Activated naive CD8-positive, alpha-beta T cell treated with anti-CD3 and anti-CD28 coated beads, Interleukin-2, amount 50 U/mL, for 24 hours (primary cell): ENCODE measurements around the gene RPS6KA1.

ENCODE experiments used
- ATAC-seq: fragments of 150-1000 bp; cut with Tn5 transposase; one replicate; pipeline ENCODE4 v1.10.0; 2021
- DNase-seq: peaks from one replicate; pipeline ENCODE4 v3.0.0; 2021
- H3K27ac Mint-ChIP-seq: one replicate; pipeline ENCODE4 v1.8.0; 2021; ENCODE audit warnings: mild to moderate bottlenecking, mixed read lengths
- H3K27me3 Mint-ChIP-seq: one replicate; pipeline ENCODE4 v1.8.0; 2021; ENCODE audit warnings: mixed read lengths
- H3K36me3 Mint-ChIP-seq: one replicate; pipeline ENCODE4 v1.8.0; 2021; ENCODE audit warnings: low read depth, mixed read lengths
- H3K4me1 Mint-ChIP-seq: one replicate; pipeline ENCODE4 v1.8.0; 2021; ENCODE audit warnings: mixed read lengths
- H3K4me3 Mint-ChIP-seq: one replicate; pipeline ENCODE4 v1.8.0; 2021; ENCODE audit warnings: mild to moderate bottlenecking, moderate library complexity, mixed read lengths
- H3K9me3 Mint-ChIP-seq: one replicate; pipeline ENCODE4 v1.8.0; 2021; ENCODE audit warnings: mixed read lengths

Gene RPS6KA1

GRCh38 chr1:26521669-26522030 is 7.9 kb upstream of the RPS6KA1 start:
- H3K4me3 Mint-ChIP-seq: no peak overlapping the region
- no peaks in the 10 kb centered on the region for H3K4me1 Mint-ChIP-seq
- H3K9me3 Mint-ChIP-seq: no peaks in the 10 kb centered on the region
- no peak for DNase-seq
- H3K27me3 Mint-ChIP-seq: peaks cover 6% of the 10 kb centered on the region
- no peak for ATAC-seq
- no peak overlapping the region for H3K27ac Mint-ChIP-seq
- no peaks in the 10 kb centered on the region for H3K36me3 Mint-ChIP-seq

GRCh38 chr1:26522073-26522472 is 7.5 kb upstream of the RPS6KA1 start:
- ATAC-seq: no peak
- Mint-ChIP-seq H3K9me3 (no peaks in the 10 kb centered on the region), H3K27me3 (peaks cover 6% of the 10 kb centered on the region), H3K4me1 (no peaks in the 10 kb centered on the region), H3K27ac (no peak overlapping the region), H3K4me3 (no peak overlapping the region), H3K36me3 (no peaks in the 10 kb centered on the region)
- DNase-seq: no peak

- DNase-seq: no peak
- Mint-ChIP-seq H3K4me1 (peaks cover 2% of the 10 kb centered on the region), H3K9me3 (no peaks in the 10 kb centered on the region), H3K27me3 (peaks cover 6% of the 10 kb centered on the region), H3K36me3 (no peaks in the 10 kb centered on the region), H3K27ac (no peak overlapping the region), H3K4me3 (no peak overlapping the region)
- ATAC-seq: no peak
Measured at GRCh38 chr1:26524181-26524580, 5.4 kb upstream of the RPS6KA1 start.

- ATAC-seq (no peak), DNase-seq (no peak)
- Mint-ChIP-seq H3K36me3 (no peaks in the 10 kb centered on the region), H3K27me3 (peaks cover 6% of the 10 kb centered on the region), H3K27ac (no peak overlapping the region), H3K4me1 (peaks cover 16% of the 10 kb centered on the region), H3K9me3 (no peaks in the 10 kb centered on the region), H3K4me3 (no peak overlapping the region)
Measured at GRCh38 chr1:26526287-26526686, 3.3 kb upstream of the RPS6KA1 start.

- no peaks in the 10 kb centered on the region for H3K36me3 Mint-ChIP-seq
- peaks cover 23% of the 10 kb centered on the region for H3K4me1 Mint-ChIP-seq
- peak; percentile 50 for ATAC-seq
- peak overlapping the region; percentile 76 for H3K4me3 Mint-ChIP-seq
- DNase-seq: no peak
- peaks cover 4% of the 10 kb centered on the region for H3K27me3 Mint-ChIP-seq
- H3K27ac Mint-ChIP-seq: peak overlapping the region; percentile 83
- no peaks in the 10 kb centered on the region for H3K9me3 Mint-ChIP-seq
Measured at GRCh38 chr1:26529405-26529654, 231 bp upstream of the RPS6KA1 start.

GRCh38 chr1:26530410-26530894 is 891 bp downstream of the RPS6KA1 start:
- ATAC-seq: no peak
- H3K36me3 Mint-ChIP-seq: no peaks in the 10 kb centered on the region
- no peaks in the 10 kb centered on the region for H3K27me3 Mint-ChIP-seq
- H3K4me3 Mint-ChIP-seq: peak overlapping the region; percentile 87
- H3K27ac Mint-ChIP-seq: peak overlapping the region; percentile 65
- no peak for DNase-seq
- peaks cover 35% of the 10 kb centered on the region for H3K4me1 Mint-ChIP-seq
- H3K9me3 Mint-ChIP-seq: no peaks in the 10 kb centered on the region

- Mint-ChIP-seq H3K4me3 (peak overlapping the region; percentile 87), H3K9me3 (no peaks in the 10 kb centered on the region), H3K36me3 (no peaks in the 10 kb centered on the region), H3K27me3 (no peaks in the 10 kb centered on the region), H3K27ac (no peak overlapping the region), H3K4me1 (peaks cover 35% of the 10 kb centered on the region)
- ATAC-seq: peak; percentile 69
- DNase-seq: peak; percentile 34
Measured at GRCh38 chr1:26530895-26531598, 1.5 kb downstream of the RPS6KA1 start.

- peak overlapping the region; percentile 87 for H3K4me3 Mint-ChIP-seq
- H3K27ac Mint-ChIP-seq: no peak overlapping the region
- no peaks in the 10 kb centered on the region for H3K9me3 Mint-ChIP-seq
- no peaks in the 10 kb centered on the region for H3K36me3 Mint-ChIP-seq
- H3K27me3 Mint-ChIP-seq: no peaks in the 10 kb centered on the region
- H3K4me1 Mint-ChIP-seq: peaks cover 38% of the 10 kb centered on the region
- ATAC-seq (no peak), DNase-seq (no peak)
Measured at GRCh38 chr1:26531651-26532131, 2.1 kb downstream of the RPS6KA1 start.

GRCh38 chr1:26533951-26534509 is 4.5 kb downstream of the RPS6KA1 start:
- no peak overlapping the region for H3K4me3 Mint-ChIP-seq
- H3K27ac Mint-ChIP-seq: no peak overlapping the region
- peaks cover 3% of the 10 kb centered on the region for H3K36me3 Mint-ChIP-seq
- H3K4me1 Mint-ChIP-seq: peaks cover 52% of the 10 kb centered on the region
- no peaks in the 10 kb centered on the region for H3K27me3 Mint-ChIP-seq
- DNase-seq (no peak), ATAC-seq (no peak)
- H3K9me3 Mint-ChIP-seq: no peaks in the 10 kb centered on the region

- no peak for ATAC-seq
Measured at GRCh38 chr1:26535201-26535600, 5.6 kb downstream of the RPS6KA1 start.

GRCh38 chr1:26536081-26536480 is 6.5 kb downstream of the RPS6KA1 start:
- H3K27me3 Mint-ChIP-seq: no peaks in the 10 kb centered on the region
- H3K36me3 Mint-ChIP-seq: peaks cover 9% of the 10 kb centered on the region
- ATAC-seq (no peak), DNase-seq (no peak)
- peaks cover 57% of the 10 kb centered on the region for H3K4me1 Mint-ChIP-seq
- H3K9me3 Mint-ChIP-seq: no peaks in the 10 kb centered on the region
- H3K4me3 Mint-ChIP-seq: no peak overlapping the region
- H3K27ac Mint-ChIP-seq: no peak overlapping the region

More at GRCh38 chr1:26535201-26535600, 5.6 kb downstream of the RPS6KA1 start:
- H3K27ac Mint-ChIP-seq: no peak overlapping the region
- peaks cover 59% of the 10 kb centered on the region for H3K4me1 Mint-ChIP-seq
- no peak for DNase-seq
- no peaks in the 10 kb centered on the region for H3K27me3 Mint-ChIP-seq
- peaks cover 6% of the 10 kb centered on the region for H3K36me3 Mint-ChIP-seq
- H3K4me3 Mint-ChIP-seq: no peak overlapping the region
- no peaks in the 10 kb centered on the region for H3K9me3 Mint-ChIP-seq

- ATAC-seq (no peak), DNase-seq (no peak)
- Mint-ChIP-seq H3K27ac (no peak overlapping the region), H3K9me3 (no peaks in the 10 kb centered on the region), H3K4me3 (no peak overlapping the region), H3K36me3 (peaks cover 9% of the 10 kb centered on the region), H3K4me1 (peaks cover 57% of the 10 kb centered on the region), H3K27me3 (no peaks in the 10 kb centered on the region)
Measured at GRCh38 chr1:26536521-26536920, 7.0 kb downstream of the RPS6KA1 start.

- Mint-ChIP-seq H3K4me1 (peaks cover 71% of the 10 kb centered on the region), H3K4me3 (no peak overlapping the region), H3K9me3 (no peaks in the 10 kb centered on the region), H3K27ac (peak overlapping the region; percentile 15), H3K36me3 (peaks cover 11% of the 10 kb centered on the region), H3K27me3 (no peaks in the 10 kb centered on the region)
- ATAC-seq: no peak
- DNase-seq: no peak
Measured at GRCh38 chr1:26537951-26538352, 8.4 kb downstream of the RPS6KA1 start.

- H3K27ac Mint-ChIP-seq: peak overlapping the region; percentile 68
- H3K36me3 Mint-ChIP-seq: peaks cover 11% of the 10 kb centered on the region
- H3K4me3 Mint-ChIP-seq: no peak overlapping the region
- peak; percentile 59 for DNase-seq
- no peaks in the 10 kb centered on the region for H3K9me3 Mint-ChIP-seq
- no peak for ATAC-seq
- no peaks in the 10 kb centered on the region for H3K27me3 Mint-ChIP-seq
- H3K4me1 Mint-ChIP-seq: peaks cover 79% of the 10 kb centered on the region
Measured at GRCh38 chr1:26538480-26539412, 9.2 kb downstream of the RPS6KA1 start.

- no peak for ATAC-seq
- Mint-ChIP-seq H3K4me1 (peaks cover 80% of the 10 kb centered on the region), H3K27ac (peak overlapping the region; percentile 83), H3K4me3 (peak overlapping the region; percentile 42), H3K9me3 (no peaks in the 10 kb centered on the region), H3K27me3 (no peaks in the 10 kb centered on the region), H3K36me3 (peaks cover 15% of the 10 kb centered on the region)
- DNase-seq: no peak
Measured at GRCh38 chr1:26539722-26540121, 10.2 kb downstream of the RPS6KA1 start.
